T-cell (primary cell): ENCODE results near the gene FBXL13. TPM values are rescaled to one million over a fixed set of nuclear protein-coding genes. Genes with fewer than 3 reads are reported as not detected.

Experiments used
- ATAC-seq, 4 experiments: fragments of 200-7000 bp in 3 of 4; fragments of 150-1000 bp in 1 of 4; cut with Tn5 transposase; replicated peaks in 1 of 4; 1 replicate in 3 of 4; 2 replicates in 1 of 4; pipeline ENCODE4 v1.10.0; 2021; ENCODE audit warnings: moderate library complexity in 3 of 4, mild to moderate bottlenecking in 2 of 4, moderate number of reproducible peaks in 1 of 4
- CTCF ChIA-PET, 2 donors: fragments of 300-600 bp; sonication (Branson Sonifier 250); formaldehyde crosslinking; loops; one replicate each; lab custom pipeline; 2022; ENCODE audit warnings: antibody characterized with exemption in 2 of 2; lab: Charles Lee
- POLR2A ChIA-PET, 2 donors: fragments of 300-600 bp; sonication (Branson Sonifier 250); formaldehyde crosslinking; loops; one replicate each; lab custom pipeline; 2022; ENCODE audit warnings: antibody characterized with exemption in 2 of 2; lab: Charles Lee
- DNase-seq, 35 experiments: peaks; one replicate each; pipeline versions ENCODE4 v3.0.0 to v3.0.0-alpha.2; 2013 to 2023
- H3K27ac ChIP-seq: one replicate; pipeline ENCODE4 v1.5.1; 2013; ENCODE audit warnings: low read length
- H3K27me3 ChIP-seq, 2 experiments: replicated peaks in 1 of 2; 1 replicate in 1 of 2; 2 replicates in 1 of 2; pipeline versions ENCODE4 v1.6.1 to v1.7.0; 2013; ENCODE audit warnings: low read length in 1 of 2, mixed read lengths in 1 of 2; ENCODE audit not compliant: control insufficient read depth in 2 of 2, insufficient read depth in 2 of 2; ENCODE audit errors: extremely low read depth in 1 of 2
- H3K36me3 ChIP-seq, 2 donors: 1 replicate in 1 of 2; 2 replicates in 1 of 2; pipeline versions ENCODE4 v1.6.1 to v1.7.0; 2013; ENCODE audit warnings: low read length in 1 of 2; ENCODE audit not compliant: control insufficient read depth in 2 of 2, insufficient read depth in 1 of 2; ENCODE audit errors: extremely low read depth in 1 of 2
- H3K4me1 ChIP-seq, 2 experiments: 1 replicate in 1 of 2; 2 replicates in 1 of 2; pipeline versions ENCODE4 v1.6.1 to v1.7.0; 2013; ENCODE audit warnings: low read length in 2 of 2, mixed read lengths in 1 of 2; ENCODE audit not compliant: insufficient read depth in 2 of 2, control insufficient read depth in 1 of 2; ENCODE audit errors: extremely low read depth in 1 of 2
- H3K4me3 ChIP-seq, 2 donors: 1 replicate in 1 of 2; 2 replicates in 1 of 2; pipeline versions ENCODE4 v1.5.1 to v1.7.0; 2013; ENCODE audit warnings: mild to moderate bottlenecking in 2 of 2, low read length in 1 of 2, moderate library complexity in 1 of 2; ENCODE audit not compliant: control insufficient read depth in 1 of 2; ENCODE audit errors: extremely low read depth in 1 of 2
- H3K9me3 ChIP-seq: 2 replicates; pipeline ENCODE4 v1.7.0; 2013
- H3K27ac Mint-ChIP-seq, 2 donors: one replicate each; pipeline ENCODE4 v1.8.0; 2020 to 2021; ENCODE audit warnings: mild to moderate bottlenecking in 2 of 2, mixed read lengths in 2 of 2
- H3K27me3 Mint-ChIP-seq, 2 donors: one replicate each; pipeline ENCODE4 v1.8.0; 2021 to 2022; ENCODE audit warnings: mixed read lengths in 2 of 2
- H3K36me3 Mint-ChIP-seq: one replicate; pipeline ENCODE4 v1.8.0; 2021; ENCODE audit warnings: mixed read lengths
- H3K4me1 Mint-ChIP-seq, 3 donors: one replicate each; pipeline ENCODE4 v1.8.0; 2020 to 2022; ENCODE audit warnings: mixed read lengths in 3 of 3, mild to moderate bottlenecking in 1 of 3
- H3K4me3 Mint-ChIP-seq, 3 donors: one replicate each; pipeline ENCODE4 v1.8.0; 2020 to 2022; ENCODE audit warnings: mild to moderate bottlenecking in 3 of 3, mixed read lengths in 3 of 3, moderate library complexity in 3 of 3
- H3K9me3 Mint-ChIP-seq, 3 donors: one replicate each; pipeline ENCODE4 v1.8.0; 2020 to 2022; ENCODE audit warnings: mixed read lengths in 3 of 3
- WGBS: methylation state at CpG from one replicate; pipeline ENCODE4 v1.1.5; 2013; ENCODE audit warnings: missing lambda C conversion rate; ENCODE audit not compliant: insufficient coverage; 5-methylcytosine and 5-hydroxymethylcytosine counted together
- total RNA-seq, 35 experiments: library from RNA in 6 of 35; stranded (reverse) in 6 of 35; fragments of 120-200 nt in 1 of 35; gene quantifications; one replicate each; pipeline versions ENCODE4 v1.2.1 to v1.2.4 and lab custom pipeline; 2013 to 2026

Gene FBXL13
- total RNA-seq, 5 donors from 2014 or later (not counting 1 experiment from before 2014, with no cell fraction given): 1.3 to 2.7 (median 1.4) TPM

GRCh38 chr7:102883098-102883860 lies 191.3 kb downstream of the FBXL13 start:
- Histone ChIP-seq H3K4me3 (no peak overlapping the region), H3K36me3 (no peaks in the 10 kb centered on the region), H3K27ac (no peak overlapping the region), H3K27me3 (no peaks in the 10 kb centered on the region), H3K9me3 (no peaks in the 10 kb centered on the region), H3K4me1 (no peaks in the 10 kb centered on the region)
- Mint-ChIP-seq H3K27me3 (peaks cover 0 to 1% of the 10 kb centered on the region in 2 donors), H3K4me1 (no peaks in the 10 kb centered on the region), H3K36me3 (no peaks in the 10 kb centered on the region), H3K27ac (no peak overlapping the region), H3K9me3 (no peaks in the 10 kb centered on the region), H3K4me3 (no peak overlapping the region)
- ChIA-PET POLR2A (no interaction called here), CTCF (no interaction called here)
- WGBS: no CpG with 5 or more reads among the region's 6 CpGs
- ATAC-seq (no peak), DNase-seq (no peak)

DNA sequence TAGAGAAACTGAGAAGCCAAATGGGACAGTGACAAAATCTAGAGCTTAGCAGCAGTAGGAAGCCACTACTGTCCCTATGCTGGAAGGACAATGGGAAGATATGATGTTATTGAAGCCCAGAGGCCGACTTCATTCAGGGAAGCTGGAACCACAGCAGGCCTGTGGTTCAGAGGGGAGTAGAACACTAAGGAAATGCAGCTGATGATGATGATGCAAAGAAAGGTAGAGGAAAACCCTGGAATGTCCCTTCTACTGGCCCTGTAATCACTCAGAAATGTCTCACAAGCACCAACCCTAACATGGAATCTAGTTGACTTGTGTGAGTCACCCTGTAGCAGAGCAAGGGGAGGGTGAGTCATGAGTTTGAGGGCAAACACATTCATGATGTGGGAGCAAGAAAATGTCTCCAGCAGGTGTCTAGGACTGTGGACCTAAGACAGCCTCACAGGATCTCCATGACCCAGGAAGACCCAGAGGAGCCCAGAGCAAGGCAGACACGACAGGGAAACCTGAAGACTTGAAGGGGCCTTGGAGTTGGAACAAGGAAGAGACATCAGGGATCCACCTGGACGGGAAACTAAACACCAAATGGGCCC lies 198.8 kb downstream of the FBXL13 start:
- ATAC-seq (peak in 2 of 4 experiments; percentile 13 to 46), DNase-seq (no peak)
- H3K4me3 ChIP-seq: no peak overlapping the region
- Mint-ChIP-seq H3K27ac (no peak overlapping the region), H3K4me3 (no peak overlapping the region), H3K9me3 (no peaks in the 10 kb centered on the region), H3K36me3 (peaks cover 13% of the 10 kb centered on the region), H3K4me1 (peaks cover 7 to 8% (median 8%) of the 10 kb centered on the region in 3 donors), H3K27me3 (no peaks in the 10 kb centered on the region)
- H3K27ac ChIP-seq: no peak overlapping the region
- CTCF ChIA-PET: no interaction called here
- POLR2A ChIA-PET: no interaction called here
- no peaks in the 10 kb centered on the region for H3K9me3 ChIP-seq
- H3K4me1 ChIP-seq: no peaks in the 10 kb centered on the region
- no peaks in the 10 kb centered on the region for H3K27me3 ChIP-seq
- 83% methylated on average over 2 of the region's 3 CpGs for WGBS
- H3K36me3 ChIP-seq: no peaks in the 10 kb centered on the region

DNA sequence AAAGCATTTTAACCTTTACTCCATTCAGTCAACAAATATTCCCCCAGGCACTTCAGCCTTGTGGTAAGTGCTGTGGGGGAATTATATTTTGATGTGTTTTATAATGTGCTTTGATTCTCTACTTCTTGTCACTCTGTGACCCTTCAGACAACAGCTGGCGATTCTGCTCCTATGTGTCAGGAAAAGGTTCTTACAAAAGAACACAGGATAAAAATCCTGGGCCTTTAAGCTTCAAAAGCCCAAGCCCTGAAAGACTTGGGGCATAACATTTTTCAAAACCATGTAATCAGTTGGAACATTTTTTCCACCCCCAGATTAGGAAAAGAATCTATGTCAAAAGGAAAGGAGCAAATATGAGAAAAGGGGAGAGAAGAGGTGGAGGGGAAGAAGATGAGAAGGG lies 199.6 kb downstream of the FBXL13 start:
- peaks cover 7 to 8% (median 8%) of the 10 kb centered on the region in 3 donors for H3K4me1 Mint-ChIP-seq
- ATAC-seq (no peak), DNase-seq (no peak)
- H3K27ac Mint-ChIP-seq: no peak overlapping the region
- ChIA-PET POLR2A (interaction anchor here in 1 of 2 donors (0.8 kb wide), 1 partner anchor 41 kb away, joined by 9 read pairs; no protein-coding TSS in a partner anchor), CTCF (no interaction called here)
- no peaks in the 10 kb centered on the region for H3K27me3 Mint-ChIP-seq
- Histone ChIP-seq H3K4me3 (no peak overlapping the region), H3K4me1 (no peaks in the 10 kb centered on the region), H3K27ac (no peak overlapping the region), H3K36me3 (no peaks in the 10 kb centered on the region), H3K27me3 (no peaks in the 10 kb centered on the region), H3K9me3 (no peaks in the 10 kb centered on the region)
- H3K9me3 Mint-ChIP-seq: no peaks in the 10 kb centered on the region
- 100% methylated on average over 1 of the region's 1 CpG for WGBS
- no peak overlapping the region for H3K4me3 Mint-ChIP-seq
- H3K36me3 Mint-ChIP-seq: peaks cover 13% of the 10 kb centered on the region

DNA sequence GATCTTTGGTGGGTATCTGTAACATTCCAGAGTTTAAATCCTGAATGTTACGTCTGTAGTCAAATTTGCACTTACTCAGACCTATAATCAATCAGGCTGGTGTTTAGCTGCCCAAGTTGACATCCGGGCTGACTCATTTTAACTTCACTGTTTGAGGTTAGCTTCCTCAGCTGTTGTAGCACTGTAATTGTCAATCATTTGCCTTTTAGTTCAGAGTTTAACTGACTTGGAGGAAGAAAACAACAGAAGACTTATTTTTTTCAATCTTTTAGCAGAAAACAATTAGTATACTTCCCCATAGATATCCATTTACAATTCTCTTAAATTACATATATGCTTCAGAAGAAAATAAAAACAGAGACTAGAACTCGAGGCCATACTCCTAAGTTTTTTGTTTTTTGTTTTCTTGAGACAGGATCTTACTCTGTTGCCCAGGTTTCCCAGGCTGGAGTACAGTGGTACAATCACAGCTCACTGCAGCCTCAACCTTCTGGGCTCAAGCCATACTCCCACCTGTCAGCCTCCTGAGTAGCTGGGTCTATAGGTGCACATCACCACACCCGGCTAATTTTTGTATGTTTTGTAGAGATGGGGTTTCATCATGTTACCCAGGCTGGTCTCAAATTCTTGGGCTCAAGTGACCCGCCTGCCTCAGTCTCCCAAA lies 200.3 kb downstream of the FBXL13 start:
- Histone ChIP-seq H3K27me3 (no peaks in the 10 kb centered on the region), H3K4me1 (no peaks in the 10 kb centered on the region), H3K4me3 (no peak overlapping the region), H3K9me3 (no peaks in the 10 kb centered on the region), H3K36me3 (no peaks in the 10 kb centered on the region), H3K27ac (no peak overlapping the region)
- DNase-seq (peak in 1 of 35 experiments; percentile 6), ATAC-seq (peak in 3 of 4 experiments; percentile 48 to 82 (median 71))
- 33% methylated on average over 1 of the region's 5 CpGs for WGBS
- Mint-ChIP-seq H3K4me1 (peaks cover 7 to 8% (median 8%) of the 10 kb centered on the region in 3 donors), H3K4me3 (no peak overlapping the region), H3K27me3 (no peaks in the 10 kb centered on the region), H3K36me3 (peaks cover 13% of the 10 kb centered on the region), H3K27ac (peak overlapping the region in 1 of 2 donors; percentile 60), H3K9me3 (no peaks in the 10 kb centered on the region)
- ChIA-PET CTCF (no interaction called here), POLR2A (interaction anchor here in 1 of 2 donors (0.8 kb wide), 1 partner anchor 41 kb away, joined by 9 read pairs; no protein-coding TSS in a partner anchor)

GRCh38 chr7:102873470-102874165 lies 201.0 kb downstream of the FBXL13 start:
- Histone ChIP-seq H3K4me3 (no peak overlapping the region), H3K36me3 (no peaks in the 10 kb centered on the region), H3K27ac (no peak overlapping the region), H3K27me3 (no peaks in the 10 kb centered on the region), H3K4me1 (no peaks in the 10 kb centered on the region), H3K9me3 (no peaks in the 10 kb centered on the region)
- Mint-ChIP-seq H3K36me3 (peaks cover 13% of the 10 kb centered on the region), H3K27ac (no peak overlapping the region), H3K4me1 (peaks cover 7 to 8% (median 8%) of the 10 kb centered on the region in 3 donors), H3K4me3 (no peak overlapping the region), H3K27me3 (no peaks in the 10 kb centered on the region), H3K9me3 (no peaks in the 10 kb centered on the region)
- ChIA-PET CTCF (no interaction called here), POLR2A (no interaction called here)
- ATAC-seq: peak in 1 of 4 experiments; percentile 19
- no peak for DNase-seq
- WGBS: 97% methylated on average over 3 of the region's 4 CpGs

- Histone ChIP-seq H3K27ac (no peak overlapping the region), H3K9me3 (no peaks in the 10 kb centered on the region), H3K4me3 (no peak overlapping the region), H3K36me3 (no peaks in the 10 kb centered on the region), H3K4me1 (no peaks in the 10 kb centered on the region), H3K27me3 (no peaks in the 10 kb centered on the region)
- ChIA-PET POLR2A (no interaction called here), CTCF (no interaction called here)
- 100% methylated on average over 2 of the region's 2 CpGs for WGBS
- Mint-ChIP-seq H3K4me3 (no peak overlapping the region), H3K4me1 (peaks cover 7 to 8% (median 8%) of the 10 kb centered on the region in 3 donors), H3K36me3 (peaks cover 13% of the 10 kb centered on the region), H3K9me3 (no peaks in the 10 kb centered on the region), H3K27me3 (no peaks in the 10 kb centered on the region), H3K27ac (no peak overlapping the region)
- ATAC-seq (no peak), DNase-seq (no peak)
These were observed 202.1 kb downstream of the FBXL13 start for GRCh38 chr7:102872460-102872859.
